GM12865 (cell line): ENCODE data around the gene SEMA3C.

Source experiments
- DNase-seq: peaks from one replicate; pipeline ENCODE4 v3.0.0; 2010; ENCODE audit warnings: low read depth
- H3K4me3 ChIP-seq: 2 replicates; pipeline ENCODE4 v1.5.1; 2011; ENCODE audit warnings: mild to moderate bottlenecking, low read depth, low read length, control low read depth
- CTCF ChIP-seq: IDR thresholded peaks from 2 replicates; pipeline ENCODE4 v1.5.1; 2011; ENCODE audit warnings: low read length, control low read depth, low read depth, inconsistent platforms; ENCODE audit not compliant: insufficient read depth; ENCODE audit errors: missing control alignments

The SEMA3C gene

GRCh38 chr7:80876894-80877414 lies 41.9 kb downstream of the SEMA3C start:
- H3K4me3 ChIP-seq = no peak overlapping the region
- no peak for DNase-seq
- TF ChIP-seq CTCF = no peak

- TF ChIP-seq CTCF = no peak
- DNase-seq = no peak
Measured at GRCh38 chr7:80875537-80876120, 43.2 kb downstream of the SEMA3C start.

GRCh38 chr7:80873140-80873539 lies 45.7 kb downstream of the SEMA3C start:
- TF ChIP-seq CTCF = no peak
- H3K4me3 ChIP-seq = no peak overlapping the region
- no peak for DNase-seq

More at GRCh38 chr7:80875537-80876120, 43.2 kb downstream of the SEMA3C start:
- no peak overlapping the region for H3K4me3 ChIP-seq

- DNase-seq = no peak
- no peak for TF ChIP-seq CTCF
- no peak overlapping the region for H3K4me3 ChIP-seq
Measured at GRCh38 chr7:80871228-80871627, 47.6 kb downstream of the SEMA3C start.

GRCh38 chr7:80870813-80871212 lies 48.0 kb downstream of the SEMA3C start:
- no peak for DNase-seq
- no peak for TF ChIP-seq CTCF
- no peak overlapping the region for H3K4me3 ChIP-seq

GRCh38 chr7:80869821-80870751 lies 48.8 kb downstream of the SEMA3C start:
- no peak for TF ChIP-seq CTCF
- no peak for DNase-seq
- H3K4me3 ChIP-seq = no peak overlapping the region
